Liver (tissue), 3 donors: ENCODE data around the gene PLXNA2.

ENCODE experiments used
- EGR1 ChIP-seq, 2 donors: IDR thresholded peaks; 2 replicates each; pipeline ENCODE4 v1.6.1; 2016 to 2018; ENCODE audit warnings: antibody characterized with exemption in 2 of 2, low read depth in 2 of 2
- GABPA ChIP-seq, 2 donors: IDR thresholded peaks in 1 of 2; conservative IDR thresholded peaks in 1 of 2; 2 replicates each; pipeline ENCODE4 v1.6.1; 2016; ENCODE audit warnings: antibody characterized with exemption in 2 of 2, mild to moderate bottlenecking in 1 of 2, moderate library complexity in 1 of 2
- HNF4A ChIP-seq, 2 donors: conservative IDR thresholded peaks; 2 replicates each; pipeline ENCODE4 v1.6.1; 2016; ENCODE audit warnings: antibody characterized with exemption in 2 of 2, mild to moderate bottlenecking in 2 of 2
- JUND ChIP-seq, 2 donors: IDR thresholded peaks; 2 replicates each; pipeline ENCODE4 v1.6.1; 2016; ENCODE audit warnings: antibody characterized with exemption in 2 of 2
- NR2F2 ChIP-seq: IDR thresholded peaks from 2 replicates; pipeline ENCODE4 v1.6.1; 2016; ENCODE audit warnings: antibody characterized with exemption
- RAD21 ChIP-seq, 2 donors: IDR thresholded peaks; 2 replicates each; pipeline ENCODE4 v1.6.1; 2016; ENCODE audit warnings: antibody characterized with exemption in 2 of 2, mild to moderate bottlenecking in 2 of 2
- RXRA ChIP-seq, 2 donors: IDR thresholded peaks; 2 replicates each; pipeline ENCODE4 v1.6.1; 2017 to 2018; ENCODE audit warnings: antibody characterized with exemption in 2 of 2, mild to moderate bottlenecking in 1 of 2
- SP1 ChIP-seq: IDR thresholded peaks from 2 replicates; pipeline ENCODE4 v1.6.1; 2018; ENCODE audit warnings: antibody characterized with exemption, mild to moderate bottlenecking
- TAF1 ChIP-seq: conservative IDR thresholded peaks from 2 replicates; pipeline ENCODE4 v1.6.1; 2016; ENCODE audit warnings: antibody characterized with exemption, mild to moderate bottlenecking
- TF ChIP-seq, protein P1 (sequence below): fragments of 150-350 bp; IDR thresholded peaks from 2 replicates; pipeline ENCODE4 v1.5.1; 2017; ENCODE audit warnings: improper control_type of control experiment, low read depth, low read length; ENCODE audit not compliant: missing input control
- TF ChIP-seq, protein P2 (sequence below): IDR thresholded peaks from 2 replicates; pipeline ENCODE4 v1.6.1; 2016; ENCODE audit warnings: antibody characterized with exemption, mild to moderate bottlenecking
- TF ChIP-seq, protein P3 (sequence below): IDR thresholded peaks from 2 replicates; pipeline ENCODE4 v1.6.1; 2016; ENCODE audit warnings: antibody characterized with exemption
- donor health status: healthy.
- donor health status: healthy.

DNA sequence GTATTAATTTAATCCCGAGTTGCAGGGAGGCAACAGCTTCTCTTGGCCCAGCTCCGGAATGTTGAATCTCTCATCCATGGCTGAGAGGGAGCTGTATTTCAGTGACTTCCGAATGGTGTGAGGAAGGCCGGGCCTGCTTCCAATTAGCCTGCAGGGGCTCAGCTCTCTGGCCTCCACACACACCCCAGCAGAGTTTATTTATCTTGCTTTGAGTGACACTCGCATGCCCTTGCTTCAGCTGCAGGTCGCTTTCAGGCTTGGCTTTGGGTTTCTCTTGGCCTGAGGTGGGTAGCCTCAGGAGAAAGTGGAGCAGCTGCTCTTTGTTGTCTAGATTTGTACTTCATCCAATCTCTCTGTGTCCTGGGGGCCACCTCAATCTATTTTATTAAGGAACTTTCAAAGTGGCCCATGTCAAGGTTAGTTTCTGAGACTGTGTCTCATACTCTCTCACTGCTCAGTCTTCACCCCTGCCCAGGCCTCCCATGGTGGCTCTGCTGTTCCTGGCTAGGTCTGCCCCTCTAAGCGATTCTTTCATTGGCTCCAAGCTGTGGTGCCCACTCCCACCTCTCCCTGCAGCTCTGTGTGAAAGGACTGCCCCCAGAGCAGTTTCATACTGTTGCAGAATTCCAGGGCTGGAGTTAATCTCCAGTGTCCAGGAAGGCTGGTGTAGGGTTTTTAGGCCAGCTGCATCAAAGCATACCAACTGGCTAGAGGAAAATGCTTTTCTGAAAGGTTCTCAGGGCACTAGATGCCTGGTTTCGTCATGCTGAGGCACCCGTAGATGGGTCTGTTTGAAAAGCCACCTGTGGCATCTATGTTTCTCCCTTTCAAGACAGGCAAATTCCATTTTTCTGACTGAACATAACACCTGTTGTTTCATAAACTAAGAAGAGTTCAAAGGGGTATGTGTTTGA, 153.5 kb downstream of the PLXNA2 start:
- TF ChIP-seq, protein P1, sequence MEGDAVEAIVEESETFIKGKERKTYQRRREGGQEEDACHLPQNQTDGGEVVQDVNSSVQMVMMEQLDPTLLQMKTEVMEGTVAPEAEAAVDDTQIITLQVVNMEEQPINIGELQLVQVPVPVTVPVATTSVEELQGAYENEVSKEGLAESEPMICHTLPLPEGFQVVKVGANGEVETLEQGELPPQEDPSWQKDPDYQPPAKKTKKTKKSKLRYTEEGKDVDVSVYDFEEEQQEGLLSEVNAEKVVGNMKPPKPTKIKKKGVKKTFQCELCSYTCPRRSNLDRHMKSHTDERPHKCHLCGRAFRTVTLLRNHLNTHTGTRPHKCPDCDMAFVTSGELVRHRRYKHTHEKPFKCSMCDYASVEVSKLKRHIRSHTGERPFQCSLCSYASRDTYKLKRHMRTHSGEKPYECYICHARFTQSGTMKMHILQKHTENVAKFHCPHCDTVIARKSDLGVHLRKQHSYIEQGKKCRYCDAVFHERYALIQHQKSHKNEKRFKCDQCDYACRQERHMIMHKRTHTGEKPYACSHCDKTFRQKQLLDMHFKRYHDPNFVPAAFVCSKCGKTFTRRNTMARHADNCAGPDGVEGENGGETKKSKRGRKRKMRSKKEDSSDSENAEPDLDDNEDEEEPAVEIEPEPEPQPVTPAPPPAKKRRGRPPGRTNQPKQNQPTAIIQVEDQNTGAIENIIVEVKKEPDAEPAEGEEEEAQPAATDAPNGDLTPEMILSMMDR = no peak
- TF ChIP-seq, protein P2, sequence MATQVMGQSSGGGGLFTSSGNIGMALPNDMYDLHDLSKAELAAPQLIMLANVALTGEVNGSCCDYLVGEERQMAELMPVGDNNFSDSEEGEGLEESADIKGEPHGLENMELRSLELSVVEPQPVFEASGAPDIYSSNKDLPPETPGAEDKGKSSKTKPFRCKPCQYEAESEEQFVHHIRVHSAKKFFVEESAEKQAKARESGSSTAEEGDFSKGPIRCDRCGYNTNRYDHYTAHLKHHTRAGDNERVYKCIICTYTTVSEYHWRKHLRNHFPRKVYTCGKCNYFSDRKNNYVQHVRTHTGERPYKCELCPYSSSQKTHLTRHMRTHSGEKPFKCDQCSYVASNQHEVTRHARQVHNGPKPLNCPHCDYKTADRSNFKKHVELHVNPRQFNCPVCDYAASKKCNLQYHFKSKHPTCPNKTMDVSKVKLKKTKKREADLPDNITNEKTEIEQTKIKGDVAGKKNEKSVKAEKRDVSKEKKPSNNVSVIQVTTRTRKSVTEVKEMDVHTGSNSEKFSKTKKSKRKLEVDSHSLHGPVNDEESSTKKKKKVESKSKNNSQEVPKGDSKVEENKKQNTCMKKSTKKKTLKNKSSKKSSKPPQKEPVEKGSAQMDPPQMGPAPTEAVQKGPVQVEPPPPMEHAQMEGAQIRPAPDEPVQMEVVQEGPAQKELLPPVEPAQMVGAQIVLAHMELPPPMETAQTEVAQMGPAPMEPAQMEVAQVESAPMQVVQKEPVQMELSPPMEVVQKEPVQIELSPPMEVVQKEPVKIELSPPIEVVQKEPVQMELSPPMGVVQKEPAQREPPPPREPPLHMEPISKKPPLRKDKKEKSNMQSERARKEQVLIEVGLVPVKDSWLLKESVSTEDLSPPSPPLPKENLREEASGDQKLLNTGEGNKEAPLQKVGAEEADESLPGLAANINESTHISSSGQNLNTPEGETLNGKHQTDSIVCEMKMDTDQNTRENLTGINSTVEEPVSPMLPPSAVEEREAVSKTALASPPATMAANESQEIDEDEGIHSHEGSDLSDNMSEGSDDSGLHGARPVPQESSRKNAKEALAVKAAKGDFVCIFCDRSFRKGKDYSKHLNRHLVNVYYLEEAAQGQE = no peak
- TF ChIP-seq TAF1 (no peak), JUND (IDR thresholded peaks at IDR 0.05) (no peak), RAD21 (IDR thresholded peaks at IDR 0.05) (no peak), NR2F2 (no peak), SP1 (no peak), HNF4A (conservative IDR thresholded peaks at IDR 0.05) (no peak), RXRA (IDR thresholded peaks at IDR 0.05) (no peak), GABPA (IDR thresholded peaks at IDR 0.05 in 1 of 2, conservative IDR thresholded peaks at IDR 0.05 in 1 of 2) (no peak), EGR1 (IDR thresholded peaks at IDR 0.05; ENCODE audit: low read depth in 2 of 2) (no peak)
- TF ChIP-seq, protein P3, sequence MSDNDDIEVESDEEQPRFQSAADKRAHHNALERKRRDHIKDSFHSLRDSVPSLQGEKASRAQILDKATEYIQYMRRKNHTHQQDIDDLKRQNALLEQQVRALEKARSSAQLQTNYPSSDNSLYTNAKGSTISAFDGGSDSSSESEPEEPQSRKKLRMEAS = no peak
